OCI-LY7 (cell line): ENCODE measurements around the gene STXBP1.

Experiments
- CTCF ChIP-seq: fragments of 200-600 bp; sonication (generic); conservative IDR thresholded peaks from 2 replicates; pipeline ENCODE4 v1.5.1; 2014; ENCODE audit warnings: mild to moderate bottlenecking, antibody characterized with exemption, low read length, moderate library complexity, mixed read lengths
- EZH2phosphoT487 ChIP-seq: fragments of 200-600 bp; sonication (generic); IDR thresholded peaks from 2 replicates; pipeline ENCODE4 v1.6.1; 2018; ENCODE audit warnings: low read depth, borderline replicate concordance, mild to moderate bottlenecking, mixed run types, antibody characterized with exemption, low read length, moderate library complexity, mixed read lengths

DNA sequence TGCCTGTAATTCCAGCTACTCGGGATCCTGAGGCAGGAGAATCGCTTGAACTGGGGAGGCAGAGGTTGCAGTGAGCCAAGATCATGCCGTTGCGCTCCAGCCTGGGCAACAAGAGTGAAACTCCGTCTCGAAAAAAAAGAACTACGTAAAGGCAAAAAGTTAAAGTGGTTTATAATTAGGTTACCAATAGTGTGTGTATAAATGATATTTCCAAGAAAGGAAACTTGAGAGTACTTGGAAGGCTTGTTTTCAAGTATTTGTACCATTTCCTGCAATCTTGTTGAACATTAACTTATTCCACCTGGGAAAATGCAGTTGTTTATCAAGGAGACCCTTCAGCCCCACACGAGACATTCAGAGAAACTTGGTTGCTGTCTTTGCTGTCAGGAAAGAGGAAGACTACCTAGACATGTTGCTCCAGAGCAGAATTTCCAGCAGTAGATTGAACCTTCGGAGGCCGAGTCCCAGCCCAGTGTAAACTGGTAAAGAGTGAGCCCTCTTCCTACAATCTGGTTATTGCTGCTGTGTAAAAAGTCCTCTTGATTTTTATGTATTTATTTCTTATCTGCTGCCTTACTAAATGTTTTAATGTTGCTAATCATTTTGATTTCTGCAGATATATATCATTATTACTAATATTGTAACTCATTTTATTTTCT lies 30.1 kb downstream of the STXBP1 start:
- TF ChIP-seq EZH2phosphoT487 = no peak
- no peak for TF ChIP-seq CTCF
